HEK293T (cell line): ENCODE data around the gene HS6ST2.

Source experiments
- CTCF ChIA-PET: fragments of 350-600 bp; formaldehyde crosslinking; extraction: SDS; loops from one replicate; lab custom pipeline; 2021; ENCODE audit warnings: antibody characterized with exemption, inconsistent platforms; lab: Yijun Ruan, JAX
- POLR2A ChIA-PET: fragments of 350-600 bp; formaldehyde crosslinking; extraction: SDS; loops from one replicate; lab custom pipeline; 2020; ENCODE audit warnings: antibody characterized with exemption, inconsistent platforms; lab: Yijun Ruan, JAX
- DNase-seq: peaks from one replicate; pipeline ENCODE4 v3.0.0; 2012; ENCODE audit warnings: mixed read lengths; ENCODE audit errors: extremely low spot score
- ARNT ChIP-seq: fragments of 450-650 bp; IDR thresholded peaks from 2 replicates; pipeline ENCODE4 v1.6.1; 2017; ENCODE audit warnings: mild to moderate bottlenecking
- BHLHE40 ChIP-seq: fragments of 450-650 bp; IDR thresholded peaks from 2 replicates; pipeline ENCODE4 v1.6.1; 2016; ENCODE audit warnings: mild to moderate bottlenecking, moderate library complexity, borderline replicate concordance
- CTBP1 ChIP-seq: fragments of 450-650 bp; IDR thresholded peaks from 2 replicates; pipeline ENCODE4 v1.6.1; 2016; ENCODE audit warnings: borderline replicate concordance
- ELF4 ChIP-seq: fragments of 450-650 bp; IDR thresholded peaks from 2 replicates; pipeline ENCODE4 v1.6.1; 2017; ENCODE audit warnings: antibody characterized with exemption
- FOXA1 ChIP-seq: fragments of 450-650 bp; IDR thresholded peaks from 2 replicates; pipeline ENCODE4 v1.6.1; 2016; ENCODE audit warnings: mild to moderate bottlenecking
- FOXK2 ChIP-seq: fragments of 450-650 bp; IDR thresholded peaks from 2 replicates; pipeline ENCODE4 v1.6.1; 2016; ENCODE audit warnings: mild to moderate bottlenecking
- FOXM1 ChIP-seq: fragments of 450-650 bp; IDR thresholded peaks from 2 replicates; pipeline ENCODE4 v1.6.1; 2017; ENCODE audit warnings: mild to moderate bottlenecking, borderline replicate concordance
- HDGF ChIP-seq: fragments of 450-650 bp; IDR thresholded peaks from 2 replicates; pipeline ENCODE4 v1.6.1; 2017; ENCODE audit warnings: antibody characterized with exemption, borderline replicate concordance
- L3MBTL2 ChIP-seq: fragments of 450-650 bp; conservative IDR thresholded peaks from 2 replicates; pipeline ENCODE4 v1.6.1; 2016; ENCODE audit warnings: mild to moderate bottlenecking
- LEF1 ChIP-seq: fragments of 450-650 bp; IDR thresholded peaks from 2 replicates; pipeline ENCODE4 v1.6.1; 2017; ENCODE audit warnings: mild to moderate bottlenecking, borderline replicate concordance
- NFRKB ChIP-seq: fragments of 450-650 bp; IDR thresholded peaks from 2 replicates; pipeline ENCODE4 v1.6.1; 2016; ENCODE audit warnings: mild to moderate bottlenecking, moderate library complexity
- SP1 ChIP-seq: fragments of 450-650 bp; IDR thresholded peaks from 2 replicates; pipeline ENCODE4 v1.6.1; 2017
- SUZ12 ChIP-seq: fragments of 450-650 bp; IDR thresholded peaks from 2 replicates; pipeline ENCODE4 v1.6.1; 2016; ENCODE audit warnings: mild to moderate bottlenecking
- TARDBP ChIP-seq: fragments of 450-650 bp; IDR thresholded peaks from 2 replicates; pipeline ENCODE4 v1.6.1; 2016
- ZNF384 ChIP-seq: fragments of 450-650 bp; IDR thresholded peaks from 2 replicates; pipeline ENCODE4 v1.6.1; 2016
- TF ChIP-seq, protein P1 (sequence below): fragments of 450-650 bp; IDR thresholded peaks from 2 replicates; pipeline ENCODE4 v1.6.1; 2016

HS6ST2 gene

DNA sequence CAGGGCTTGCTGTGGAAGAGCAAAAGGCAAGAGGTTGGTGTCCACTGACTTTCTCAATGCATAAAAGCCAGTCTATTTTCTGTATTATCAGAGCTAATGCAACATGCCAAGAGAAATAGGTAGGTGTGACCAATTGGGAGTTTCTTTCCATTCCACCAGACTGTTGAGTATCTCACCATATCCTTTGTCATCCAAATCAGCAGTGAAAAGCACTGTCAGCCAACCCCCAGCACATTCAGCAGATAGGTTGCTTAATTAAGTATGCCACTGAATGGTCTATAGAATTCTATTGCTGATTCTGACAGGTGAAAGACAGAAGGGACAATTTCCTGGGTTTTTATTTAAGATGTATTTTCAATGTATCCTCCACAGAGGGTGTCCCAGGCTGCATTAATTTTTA, 139.8 kb downstream of the HS6ST2 start:
- POLR2A ChIA-PET, result no interaction called here
- TF ChIP-seq SUZ12, result no peak
- TF ChIP-seq FOXK2, result no peak
- TF ChIP-seq ELF4, result no peak
- TF ChIP-seq NFRKB, result no peak
- TF ChIP-seq L3MBTL2, result no peak
- TF ChIP-seq CTBP1, result no peak
- no peak for TF ChIP-seq TARDBP
- TF ChIP-seq, protein P1, sequence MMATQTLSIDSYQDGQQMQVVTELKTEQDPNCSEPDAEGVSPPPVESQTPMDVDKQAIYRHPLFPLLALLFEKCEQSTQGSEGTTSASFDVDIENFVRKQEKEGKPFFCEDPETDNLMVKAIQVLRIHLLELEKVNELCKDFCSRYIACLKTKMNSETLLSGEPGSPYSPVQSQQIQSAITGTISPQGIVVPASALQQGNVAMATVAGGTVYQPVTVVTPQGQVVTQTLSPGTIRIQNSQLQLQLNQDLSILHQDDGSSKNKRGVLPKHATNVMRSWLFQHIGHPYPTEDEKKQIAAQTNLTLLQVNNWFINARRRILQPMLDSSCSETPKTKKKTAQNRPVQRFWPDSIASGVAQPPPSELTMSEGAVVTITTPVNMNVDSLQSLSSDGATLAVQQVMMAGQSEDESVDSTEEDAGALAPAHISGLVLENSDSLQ, result no peak
- TF ChIP-seq LEF1, result no peak
- no peak for TF ChIP-seq FOXM1
- no peak for TF ChIP-seq SP1
- TF ChIP-seq ZNF384, result no peak
- TF ChIP-seq FOXA1, result no peak
- no peak for TF ChIP-seq BHLHE40
- no peak for TF ChIP-seq HDGF
- no peak for TF ChIP-seq ARNT
- CTCF ChIA-PET, result no interaction called here
- DNase-seq, result no peak

DNA sequence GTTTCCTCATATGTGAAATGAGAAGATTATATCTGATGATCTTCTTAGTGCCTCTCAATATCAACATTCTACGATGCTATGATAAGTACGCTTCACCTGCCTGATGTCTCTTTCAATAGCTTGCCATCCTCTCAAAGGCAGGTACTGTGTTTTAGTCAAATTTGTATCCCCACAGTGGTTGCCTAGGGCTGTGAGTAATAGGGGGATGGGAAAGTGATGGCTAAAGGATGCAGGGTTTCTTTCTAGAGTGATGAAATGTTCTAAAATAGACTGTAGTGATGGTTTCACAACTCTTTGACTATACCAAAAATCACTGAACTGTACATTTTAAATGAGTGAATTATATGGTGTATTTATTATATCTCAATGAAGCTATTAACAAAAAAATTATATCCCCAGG, 142.8 kb downstream of the HS6ST2 start:
- POLR2A ChIA-PET, result no interaction called here
- TF ChIP-seq ZNF384, result no peak
- CTCF ChIA-PET, result no interaction called here
- DNase-seq, result no peak

DNA sequence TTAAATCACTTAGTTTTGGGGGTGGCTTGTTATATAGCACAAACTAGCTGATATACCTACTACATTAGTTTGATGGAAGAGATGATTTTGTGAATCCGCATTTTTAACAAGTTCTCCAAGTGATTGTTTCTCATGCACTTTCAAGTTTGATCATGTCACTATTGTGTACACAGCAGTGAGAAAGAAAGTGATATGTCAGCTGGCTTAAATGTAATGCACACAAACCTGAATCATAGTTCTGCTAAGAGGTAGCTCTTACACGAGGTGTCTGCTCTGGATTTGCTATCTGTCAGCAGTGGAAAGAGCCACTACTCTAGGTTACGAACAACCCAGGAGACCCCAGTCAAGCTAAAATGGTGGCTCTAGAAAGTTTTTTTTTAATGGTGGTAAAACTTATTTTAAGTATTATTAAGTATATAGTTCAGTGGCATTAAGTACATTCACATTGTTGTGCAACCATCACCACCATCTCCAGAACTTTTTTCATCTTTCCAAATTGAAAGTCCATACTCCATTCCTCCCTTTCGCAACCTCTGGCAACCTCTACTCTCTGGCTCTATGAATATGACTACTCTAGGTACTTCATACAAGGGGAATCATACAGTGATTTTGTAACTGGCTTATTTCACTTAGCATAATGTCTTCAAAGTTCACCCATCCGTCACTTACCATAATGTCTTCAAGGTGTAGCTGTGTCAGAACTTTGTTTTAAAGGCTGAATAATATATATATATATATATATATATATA, 147.3 kb downstream of the HS6ST2 start:
- DNase-seq, result no peak
- TF ChIP-seq L3MBTL2 (no peak), SP1 (no peak), SUZ12 (no peak)
- ChIA-PET CTCF (interaction anchor here (1.2 kb wide), 1 partner anchor 11 kb away, joined by 4 read pairs; no protein-coding TSS in a partner anchor), POLR2A (no interaction called here)

DNA sequence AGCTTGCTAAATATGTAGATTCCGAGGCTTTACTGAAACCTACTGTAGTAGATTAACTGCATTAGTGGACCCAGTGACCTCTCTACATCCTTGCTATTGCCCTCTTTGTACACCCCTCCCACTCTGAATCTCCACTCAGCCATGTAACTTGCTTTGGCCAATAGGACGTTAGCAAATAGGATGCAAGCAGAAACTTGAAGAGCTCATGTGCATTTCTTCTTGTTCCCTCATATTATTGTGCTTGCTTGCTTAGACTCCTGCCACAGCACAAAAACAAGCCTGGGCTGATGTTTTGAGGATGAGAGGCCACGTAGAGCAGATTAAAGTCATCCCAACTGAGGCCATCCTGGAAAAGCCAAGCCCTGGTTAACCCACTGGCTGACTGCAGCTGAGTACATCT, 147.9 kb downstream of the HS6ST2 start:
- ChIA-PET POLR2A (no interaction called here), CTCF (interaction anchor here (1.2 kb wide), 1 partner anchor 12 kb away, joined by 4 read pairs; no protein-coding TSS in a partner anchor)
- TF ChIP-seq ARNT (no peak), NFRKB (no peak), LEF1 (no peak), FOXK2 (no peak), SUZ12 (no peak), FOXM1 (no peak), BHLHE40 (no peak), SP1 (no peak)
- TF ChIP-seq, protein P1, result no peak
- DNase-seq, result no peak

DNA sequence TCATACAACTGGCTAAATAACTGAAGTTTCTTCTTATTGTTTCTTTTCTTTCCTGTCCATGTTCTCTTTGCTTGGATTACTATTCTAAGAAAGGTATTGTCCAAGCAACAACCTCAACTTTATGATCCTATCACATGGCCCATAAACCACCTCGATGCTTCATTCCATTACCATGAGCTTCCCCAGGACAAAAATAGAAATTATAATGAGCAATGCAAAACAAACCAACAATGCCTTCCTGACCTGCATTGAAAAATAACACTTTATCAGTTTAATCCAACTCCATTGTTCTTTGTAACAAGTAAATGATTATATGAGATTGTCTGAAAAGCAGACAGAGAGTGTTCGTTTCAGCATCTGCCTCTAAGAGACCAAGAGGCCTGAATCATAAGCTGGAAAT, 148.8 kb downstream of the HS6ST2 start:
- CTCF ChIA-PET, result interaction anchor here (1.2 kb wide), 1 partner anchor 13 kb away, joined by 4 read pairs; no protein-coding TSS in a partner anchor

DNA sequence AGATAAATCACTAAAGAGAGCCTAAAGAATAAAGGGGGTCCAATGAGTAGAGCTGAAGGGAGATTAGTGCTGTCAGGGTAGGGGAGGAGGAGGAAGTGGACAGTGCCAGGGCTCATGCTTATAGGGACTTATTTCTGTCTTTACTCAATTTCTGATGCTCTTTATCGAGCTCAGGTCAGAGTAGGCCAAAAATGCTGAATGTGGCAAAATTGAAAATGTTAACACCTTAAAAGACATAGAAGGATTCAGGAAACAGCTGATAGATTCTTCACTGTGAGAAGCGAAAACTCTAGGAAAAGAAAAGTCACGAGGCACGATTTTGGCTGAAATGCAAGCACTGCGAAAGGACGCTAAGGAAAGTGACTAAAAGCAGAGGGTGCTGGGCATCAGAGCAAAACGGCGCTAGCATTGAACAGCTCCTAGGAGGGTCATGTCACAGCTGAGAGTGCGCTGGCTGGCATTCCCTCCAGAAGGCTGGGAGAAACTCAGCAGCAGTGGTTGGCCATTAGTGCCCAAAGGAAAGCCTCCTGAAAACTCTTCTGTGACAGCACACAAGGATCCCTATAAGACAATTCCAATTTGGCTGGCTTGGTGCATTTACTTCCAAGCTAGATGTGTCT, 150.9 kb downstream of the HS6ST2 start:
- TF ChIP-seq, protein P1, result no peak
- TF ChIP-seq SUZ12, result no peak
- TF ChIP-seq CTBP1, result no peak
- TF ChIP-seq LEF1, result no peak
- no peak for TF ChIP-seq HDGF
- no peak for TF ChIP-seq FOXM1
- no peak for TF ChIP-seq FOXK2
- CTCF ChIA-PET, result no interaction called here
- POLR2A ChIA-PET, result no interaction called here

More for the DNA sequence above, 148.8 kb downstream of the HS6ST2 start:
- TF ChIP-seq FOXK2 (no peak), ZNF384 (no peak), BHLHE40 (no peak), ELF4 (no peak), FOXM1 (no peak), HDGF (no peak), NFRKB (no peak), TARDBP (no peak), FOXA1 (no peak), CTBP1 (no peak), SP1 (no peak)
- TF ChIP-seq, protein P1, result no peak
- DNase-seq, result no peak
- POLR2A ChIA-PET, result no interaction called here

More for the DNA sequence above, 150.9 kb downstream of the HS6ST2 start:
- no peak for DNase-seq
